ENCODE measurements around the gene HOXD8.

The HOXD8 gene

GRCh38 chr2:176139661-176140512 is 10.4 kb downstream of the HOXD8 start:
- peak overlapping the region; percentile 80 for H3K4me3 ChIP-seq (ENCODE audit: low read length)
- no peak for TF ChIP-seq CTCF (conservative IDR thresholded peaks at IDR 0.05; ENCODE audit: low read length)
- DNase-seq (ENCODE audit: low read depth): peak; percentile 71

- peak overlapping the region; percentile 80 for H3K4me3 ChIP-seq (ENCODE audit: low read length)
- DNase-seq (ENCODE audit: low read depth): peak; percentile 73
- TF ChIP-seq CTCF (conservative IDR thresholded peaks at IDR 0.05; ENCODE audit: low read length): peak; percentile 72
Observed at GRCh38 chr2:176140513-176141317, 11.2 kb downstream of the HOXD8 start.

GRCh38 chr2:176142281-176142680 is 12.8 kb downstream of the HOXD8 start:
- no peak for TF ChIP-seq CTCF (conservative IDR thresholded peaks at IDR 0.05; ENCODE audit: low read length)
- no peak for DNase-seq (ENCODE audit: low read depth)
- H3K4me3 ChIP-seq (ENCODE audit: low read length): no peak overlapping the region

- no peak for DNase-seq (ENCODE audit: low read depth)
- H3K4me3 ChIP-seq (ENCODE audit: low read length): no peak overlapping the region
- TF ChIP-seq CTCF (conservative IDR thresholded peaks at IDR 0.05; ENCODE audit: low read length): no peak
Observed at GRCh38 chr2:176145085-176145969, 15.8 kb downstream of the HOXD8 start.

GRCh38 chr2:176146101-176146500 is 16.6 kb downstream of the HOXD8 start:
- DNase-seq (ENCODE audit: low read depth): no peak
- H3K4me3 ChIP-seq (ENCODE audit: low read length): no peak overlapping the region
- TF ChIP-seq CTCF (conservative IDR thresholded peaks at IDR 0.05; ENCODE audit: low read length): no peak

- TF ChIP-seq CTCF (conservative IDR thresholded peaks at IDR 0.05; ENCODE audit: low read length): no peak
- no peak overlapping the region for H3K4me3 ChIP-seq (ENCODE audit: low read length)
- DNase-seq (ENCODE audit: low read depth): no peak
Observed at GRCh38 chr2:176146645-176147044, 17.1 kb downstream of the HOXD8 start.
